Cardiac muscle cell (in vitro differentiated cells and primary cell): ENCODE data around the gene TMEM80. TPM values are rescaled to one million over a fixed set of nuclear protein-coding genes. Genes with fewer than 3 reads are reported as not detected.

Experiments
- DNase-seq, 2 donors: peaks; one replicate each; pipeline versions ENCODE4 v3.0.0 to v3.0.0-alpha.2; 2010 to 2017; ENCODE audit warnings: low read depth in 1 of 2, low spot score in 1 of 2
- H3K27ac ChIP-seq: fragments of 200-600 bp; sonication (generic); 2 replicates; pipeline ENCODE4 v1.5.1; 2016
- H3K27me3 ChIP-seq: fragments of 200-600 bp; sonication (generic); 2 replicates; pipeline ENCODE4 v1.6.0; 2016; ENCODE audit warnings: control low read depth
- H3K36me3 ChIP-seq: fragments of 200-600 bp; sonication (generic); 2 replicates; pipeline ENCODE4 v1.5.1; 2016; ENCODE audit warnings: control low read depth
- H3K4me1 ChIP-seq: fragments of 200-600 bp; sonication (generic); 2 replicates; pipeline ENCODE4 v1.8.1; 2017; ENCODE audit warnings: low read depth, mild to moderate bottlenecking, mixed run types
- H3K4me3 ChIP-seq: fragments of 200-600 bp; sonication (generic); 2 replicates; pipeline ENCODE4 v1.5.1; 2016; ENCODE audit warnings: mild to moderate bottlenecking
- H3K9me3 ChIP-seq: fragments of 200-600 bp; sonication (generic); 2 replicates; pipeline ENCODE4 v1.5.1; 2017; ENCODE audit warnings: low read depth, mild to moderate bottlenecking, control low read depth
- CTCF ChIP-seq: IDR thresholded peaks from 2 replicates; pipeline ENCODE4 v1.5.1; 2012; ENCODE audit warnings: low read depth, mild to moderate bottlenecking, low read length
- polyA plus RNA-seq: library from polyadenylated mRNA; unstranded; fragments of >200 nt; fragmentation: Nextera tagmentation; extraction: Ambion mirVana; gene quantifications from 2 replicates; pipeline ENCODE4 v1.2.1, GENCODE V29; 2016
- total RNA-seq: library from RNA; depleted of rRNA; stranded (reverse); fragments of >200 nt; gene quantifications from 2 replicates; pipeline ENCODE4 v1.2.3, GENCODE V29; 2016

Gene TMEM80
- total and polyA plus RNA-seq, 2 experiments from 2014 or later = 53.4 to 93.5 TPM

GRCh38 chr11:655036-655726 is 40.4 kb upstream of the TMEM80 start:
- Histone ChIP-seq H3K27me3 (no peaks in the 10 kb centered on the region), H3K36me3 (peaks cover 6% of the 10 kb centered on the region)

GRCh38 chr11:656426-656825 is 39.2 kb upstream of the TMEM80 start:
- H3K36me3 ChIP-seq = no peaks in the 10 kb centered on the region
- no peaks in the 10 kb centered on the region for H3K27me3 ChIP-seq
- H3K27ac ChIP-seq = no peak overlapping the region
- DNase-seq = no peak
- H3K4me1 ChIP-seq = peaks cover 8% of the 10 kb centered on the region
- no peak for TF ChIP-seq CTCF
- H3K4me3 ChIP-seq = no peak overlapping the region
- no peaks in the 10 kb centered on the region for H3K9me3 ChIP-seq

More at GRCh38 chr11:655036-655726, 40.4 kb upstream of the TMEM80 start:
- Histone ChIP-seq H3K4me1 (no peaks in the 10 kb centered on the region), H3K27ac (no peak overlapping the region), H3K9me3 (no peaks in the 10 kb centered on the region), H3K4me3 (no peak overlapping the region)
- TF ChIP-seq CTCF = no peak
- no peak for DNase-seq

- Histone ChIP-seq H3K27me3 (no peaks in the 10 kb centered on the region), H3K4me1 (peaks cover 8% of the 10 kb centered on the region), H3K36me3 (no peaks in the 10 kb centered on the region), H3K9me3 (no peaks in the 10 kb centered on the region), H3K27ac (no peak overlapping the region), H3K4me3 (no peak overlapping the region)
- DNase-seq = no peak
- no peak for TF ChIP-seq CTCF
These were observed 38.8 kb upstream of the TMEM80 start for GRCh38 chr11:656866-657265.

GRCh38 chr11:657691-658126 is 37.9 kb upstream of the TMEM80 start:
- no peaks in the 10 kb centered on the region for H3K36me3 ChIP-seq
- no peak for TF ChIP-seq CTCF
- H3K27ac ChIP-seq = peak overlapping the region; percentile 0
- DNase-seq = no peak
- H3K9me3 ChIP-seq = no peaks in the 10 kb centered on the region
- H3K4me1 ChIP-seq = peaks cover 8% of the 10 kb centered on the region
- no peaks in the 10 kb centered on the region for H3K27me3 ChIP-seq
- no peak overlapping the region for H3K4me3 ChIP-seq

GRCh38 chr11:659532-660085 is 36.0 kb upstream of the TMEM80 start:
- no peak overlapping the region for H3K27ac ChIP-seq
- no peak for DNase-seq
- no peak overlapping the region for H3K4me3 ChIP-seq
- peaks cover 8% of the 10 kb centered on the region for H3K4me1 ChIP-seq
- H3K9me3 ChIP-seq = no peaks in the 10 kb centered on the region
- no peaks in the 10 kb centered on the region for H3K36me3 ChIP-seq
- H3K27me3 ChIP-seq = no peaks in the 10 kb centered on the region
- TF ChIP-seq CTCF = no peak
